ENCODE data around the gene UBA52.
"Not testable (repeated sequence)": the region's sequence is repeated elsewhere in the genome, so short reads cannot be mapped to it uniquely, and the experiment has no call there.

UBA52 gene

DNA sequence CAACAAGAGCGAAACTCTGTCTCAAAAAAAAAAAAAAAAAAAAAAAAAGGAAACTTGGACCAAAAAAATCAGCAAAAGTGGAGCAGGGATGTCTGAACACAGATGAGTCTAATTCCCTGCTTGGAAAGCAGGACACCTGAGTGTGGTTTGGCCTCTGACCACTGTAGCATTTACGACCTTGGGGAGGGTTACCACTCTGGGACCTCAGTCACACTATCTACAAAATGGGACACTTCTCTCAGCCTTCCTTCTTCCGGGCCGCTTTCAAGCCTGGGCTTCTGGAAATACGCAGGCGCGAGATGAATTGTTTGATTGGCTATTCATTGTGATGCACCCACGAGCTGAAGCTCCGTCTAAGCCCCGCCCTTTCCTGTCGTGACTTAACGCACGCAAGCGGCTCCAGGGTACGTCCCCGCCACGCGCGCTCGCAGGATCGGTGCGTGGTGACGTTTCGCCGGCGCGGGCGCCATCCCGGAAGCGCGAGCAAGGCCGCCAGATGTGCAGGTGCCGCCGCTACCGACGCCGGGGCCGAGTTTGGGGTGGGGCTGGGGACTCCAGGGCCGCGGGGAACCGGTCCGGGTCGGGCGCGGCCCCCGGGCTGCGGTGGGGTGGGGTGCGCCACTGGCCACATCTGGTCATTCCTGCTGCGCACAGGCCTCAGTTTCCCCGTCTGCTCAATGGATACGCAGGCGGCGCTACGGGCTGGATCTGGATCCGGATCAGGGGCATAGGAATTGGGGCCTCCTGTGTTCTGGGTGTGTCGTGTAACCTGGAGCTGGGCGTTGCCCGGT is 14.1 kb upstream of the UBA52 start, which contains the start of gene KXD1:
KXD1 (plus strand) TSS at position 460 of the 791 bp plus-strand sequence. CDS start 4,187 bp downstream, outside the sequence.
- peak; percentile 100 for DNase-seq

DNA sequence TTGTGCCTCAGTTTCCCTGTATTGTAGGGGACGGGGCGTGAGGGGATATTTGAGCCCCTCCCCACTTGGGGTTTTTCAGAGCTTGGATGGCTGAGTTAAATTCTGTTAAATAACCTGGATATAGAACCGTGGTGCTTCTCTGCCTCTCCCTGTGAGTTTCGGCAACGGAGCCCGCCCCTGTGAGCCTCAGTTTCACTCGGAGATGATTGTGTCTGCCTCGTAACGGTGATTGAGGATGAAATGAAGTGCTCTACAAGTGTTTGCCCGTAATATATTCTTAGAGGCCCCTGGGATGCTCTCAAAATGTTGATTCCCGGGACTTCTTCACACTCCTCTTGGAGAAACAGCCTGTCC is 13.5 kb upstream of the UBA52 start:
- DNase-seq, result no peak

DNA sequence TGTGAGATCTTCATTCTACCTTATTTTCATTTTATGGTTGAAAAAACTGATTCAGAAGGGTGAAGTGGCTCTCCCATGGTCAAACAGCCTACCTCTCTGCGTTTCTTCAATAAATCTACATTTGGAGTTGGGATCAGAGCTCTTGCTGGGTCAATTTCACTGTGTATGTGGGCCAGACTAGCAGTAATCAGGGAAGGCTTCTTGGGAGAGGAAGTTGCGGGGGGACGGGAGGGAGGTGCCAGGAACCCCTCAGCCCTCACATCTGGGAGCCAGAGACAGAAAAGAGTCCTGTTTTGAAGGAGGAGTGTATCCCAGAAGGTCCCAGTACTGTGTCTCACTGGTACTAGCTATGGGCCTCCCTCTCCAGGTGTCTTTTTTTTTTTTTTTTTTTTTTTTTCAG is 13.1 kb upstream of the UBA52 start:
- DNase-seq, result no peak

DNA sequence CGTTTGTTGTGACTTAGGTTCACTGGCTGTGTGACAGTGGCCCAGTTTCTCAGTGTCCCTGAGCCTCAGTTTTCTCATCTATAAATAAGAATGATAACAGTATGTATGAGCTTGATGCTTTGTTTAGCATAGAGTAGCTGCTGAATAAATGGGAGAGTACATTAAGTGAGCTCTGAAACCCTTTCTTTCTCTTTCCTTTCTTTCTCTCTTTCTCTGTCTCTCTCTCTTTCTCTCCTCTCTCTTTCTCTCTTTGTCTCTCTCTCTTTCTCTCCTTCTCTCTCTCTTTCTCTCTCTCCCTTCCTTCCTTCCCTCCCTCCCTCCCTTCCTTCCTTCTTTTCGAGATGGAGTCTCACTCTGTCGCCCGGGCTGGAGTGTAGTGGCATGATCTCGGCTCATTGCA is 12.0 kb upstream of the UBA52 start:
- no peak for DNase-seq

DNA sequence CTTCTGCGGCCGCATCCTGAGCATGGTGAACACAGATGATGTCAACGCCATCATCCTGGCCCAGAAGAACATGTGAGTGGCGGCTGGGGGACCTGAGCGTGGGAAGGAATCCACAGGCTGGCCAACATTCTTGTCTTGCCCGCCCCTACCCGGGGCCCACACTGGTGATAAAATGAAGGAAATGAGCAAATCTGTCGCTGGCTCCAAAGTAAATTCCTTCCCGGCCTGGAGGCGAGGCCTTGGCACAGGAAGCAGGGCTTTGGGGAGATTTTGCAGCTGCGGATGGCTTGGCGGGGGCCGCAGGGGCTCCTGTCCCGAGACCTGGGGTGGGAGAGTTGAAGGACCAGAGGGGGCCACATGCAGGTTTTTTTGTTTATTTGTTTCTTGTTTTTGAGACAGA is 9.6 kb upstream of the UBA52 start:
- DNase-seq, result no peak

DNA sequence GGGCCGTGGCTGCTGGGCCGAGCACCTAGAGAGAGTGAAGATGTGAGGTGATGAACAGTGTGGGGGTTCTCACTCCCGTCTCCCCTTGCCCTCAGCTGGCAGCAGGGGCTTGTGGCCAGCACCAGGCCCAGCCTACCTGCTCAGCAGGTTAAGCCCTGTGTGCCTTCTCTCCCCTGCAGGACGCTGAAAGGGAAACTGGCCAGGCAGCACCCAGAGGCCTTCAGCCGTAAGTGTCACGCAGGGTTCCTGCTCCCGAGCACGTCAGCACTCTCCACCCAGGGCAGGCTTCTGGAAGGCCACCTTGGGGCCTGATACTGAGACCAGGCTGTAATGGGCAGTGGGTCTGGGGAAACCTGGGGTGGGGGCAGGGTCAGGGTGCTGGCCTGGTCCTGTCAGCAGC is 4.7 kb upstream of the UBA52 start:
- no peak for DNase-seq

DNA sequence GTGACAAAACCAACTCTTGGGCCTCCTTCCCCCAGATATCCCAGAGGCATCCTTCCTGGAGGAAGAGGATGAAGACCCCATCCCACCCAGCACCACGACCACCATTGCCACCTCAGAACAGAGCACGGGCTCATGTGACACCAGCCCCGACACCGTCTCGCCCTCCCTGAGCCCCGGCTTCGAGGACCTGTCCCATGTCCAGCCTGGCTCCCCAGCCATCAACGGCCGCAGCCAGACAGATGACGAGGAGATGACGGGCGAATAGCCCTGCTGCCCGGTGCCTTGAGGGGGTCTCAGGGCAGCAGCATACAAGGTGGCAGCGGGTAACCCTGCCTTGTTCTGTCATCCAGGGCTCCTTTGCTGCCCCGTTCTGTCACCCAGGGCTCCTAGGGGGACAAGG is 3.3 kb upstream of the UBA52 start:
- no peak for DNase-seq

DNA sequence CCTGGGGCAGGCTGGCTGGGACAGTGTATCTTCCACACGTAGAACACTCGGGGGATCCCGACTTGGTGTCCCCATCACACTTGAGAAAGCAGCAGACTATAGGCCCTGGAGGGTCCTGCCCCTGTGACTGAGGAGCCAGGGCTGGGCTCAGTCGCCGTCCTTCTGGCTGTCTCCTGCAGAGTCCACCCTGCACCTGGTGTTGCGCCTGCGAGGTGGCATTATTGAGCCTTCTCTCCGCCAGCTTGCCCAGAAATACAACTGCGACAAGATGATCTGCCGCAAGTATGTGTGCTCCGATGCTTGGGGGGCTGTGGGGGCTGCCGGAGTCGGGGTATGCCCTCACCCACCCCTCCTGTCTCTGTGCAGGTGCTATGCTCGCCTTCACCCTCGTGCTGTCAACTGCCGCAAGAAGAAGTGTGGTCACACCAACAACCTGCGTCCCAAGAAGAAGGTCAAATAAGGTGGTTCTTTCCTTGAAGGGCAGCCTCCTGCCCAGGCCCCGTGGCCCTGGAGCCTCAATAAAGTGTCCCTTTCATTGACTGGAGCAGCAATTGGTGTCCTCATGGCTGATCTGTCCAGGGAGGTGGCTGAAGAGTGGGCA is 3.1 kb downstream of the UBA52 start:
- no peak for DNase-seq

DNA sequence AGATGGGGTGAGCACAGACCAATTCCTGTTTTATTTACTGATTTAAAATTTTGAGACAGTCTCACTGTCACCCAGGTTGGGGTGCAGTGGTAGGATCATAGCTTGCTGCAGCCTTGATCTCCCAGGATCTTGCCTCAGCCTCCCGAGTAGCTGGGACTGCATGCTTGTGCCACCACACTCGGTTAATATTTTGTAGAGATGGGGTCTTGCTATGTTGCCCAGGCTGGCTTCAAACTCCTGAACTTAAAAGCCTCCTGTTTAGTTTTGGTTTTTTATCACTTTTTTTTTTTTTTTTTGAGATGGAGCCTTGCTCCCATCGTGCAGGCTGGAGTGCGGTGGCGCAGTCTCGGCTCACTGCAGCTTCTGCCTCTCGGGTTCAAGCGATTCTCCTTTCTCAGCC is 4.7 kb downstream of the UBA52 start:
- DNase-seq, result no peak

DNA sequence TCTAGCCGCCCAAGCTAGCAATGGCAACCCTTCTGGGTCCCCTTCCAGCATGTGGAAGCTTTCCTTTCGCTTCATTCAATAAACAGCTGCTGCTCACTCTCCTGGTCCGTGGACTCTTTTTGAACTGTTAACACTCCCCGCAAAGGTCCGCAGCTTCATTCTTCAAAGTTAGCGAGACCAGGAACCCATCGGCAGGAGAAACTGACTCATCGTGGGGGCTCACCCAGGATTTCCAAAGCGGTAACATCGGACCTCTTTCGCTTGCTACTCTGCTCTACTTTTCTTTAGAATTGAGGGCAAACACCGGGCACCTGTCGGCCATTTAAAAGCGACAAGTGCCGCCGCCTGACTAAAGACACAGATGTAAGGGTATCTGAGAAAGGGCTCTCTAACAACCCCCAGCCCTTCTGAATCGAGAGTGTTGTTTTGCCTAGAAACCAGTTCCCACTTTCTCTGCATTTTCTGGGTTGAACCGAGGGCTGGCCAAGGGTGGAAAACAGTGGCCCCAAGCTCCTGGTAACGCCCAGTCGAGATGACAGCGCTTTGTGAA is 5.8 kb downstream of the UBA52 start:
- DNase-seq, result no peak

DNA sequence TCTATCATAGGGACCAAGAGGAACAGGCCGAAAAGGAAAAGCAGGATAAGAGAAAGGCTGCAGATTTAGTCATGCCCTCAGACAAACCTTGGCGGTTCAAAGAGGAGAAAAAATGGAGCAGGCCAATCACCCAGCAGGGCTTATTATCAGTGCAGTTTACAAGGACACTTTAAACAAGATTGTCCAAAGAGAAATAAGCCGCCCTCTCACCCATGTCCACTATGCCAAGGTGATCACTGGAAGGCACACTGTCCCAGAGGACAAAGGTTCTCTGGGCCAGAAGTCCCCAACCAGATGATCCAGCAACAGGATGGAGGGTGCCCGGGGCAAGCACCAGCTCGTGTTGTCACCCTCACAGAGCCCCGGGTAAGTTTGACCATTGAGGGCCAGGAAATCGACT is 8.7 kb downstream of the UBA52 start:
- DNase-seq, result no peak

DNA sequence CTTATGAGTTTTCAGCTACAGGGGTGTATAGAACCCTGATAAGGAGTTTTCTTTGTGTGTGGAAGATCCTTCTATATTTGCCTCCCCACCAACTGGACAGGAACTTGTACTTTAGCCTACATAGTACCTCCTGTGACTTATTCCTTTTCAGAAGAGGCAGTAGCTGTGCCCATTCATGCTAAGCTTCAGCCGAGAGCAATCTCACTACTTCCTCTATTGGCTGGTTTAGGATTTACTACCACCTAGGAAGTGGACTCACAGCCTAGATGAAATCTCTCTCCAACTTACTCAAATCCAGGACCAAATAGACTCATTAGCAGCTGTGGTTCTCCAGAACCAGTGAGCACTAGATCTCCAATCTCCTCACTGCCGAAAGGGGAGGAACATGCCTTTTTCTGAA is 14.6 kb downstream of the UBA52 start:
- no peak for DNase-seq

DNA sequence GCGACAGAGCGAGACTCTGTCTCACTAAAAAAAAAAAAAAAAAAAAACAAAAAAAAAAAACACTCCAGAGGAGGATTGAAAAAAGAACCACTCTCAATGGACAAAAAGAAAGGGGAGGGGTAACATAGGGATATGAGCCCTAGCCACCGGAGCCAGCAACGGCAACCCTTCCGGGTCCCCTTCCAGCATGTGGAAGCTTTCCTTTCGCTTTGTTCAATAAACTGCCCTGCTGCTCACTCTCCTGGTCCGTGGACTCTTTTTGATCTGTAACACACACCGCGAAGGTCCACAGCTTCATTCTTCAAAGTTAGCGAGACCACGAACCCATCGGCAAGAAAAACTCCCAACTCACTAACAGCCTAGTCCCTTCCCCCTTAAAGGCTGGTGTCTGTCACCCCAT is 15.9 kb downstream of the UBA52 start:
- DNase-seq, result no peak

DNA sequence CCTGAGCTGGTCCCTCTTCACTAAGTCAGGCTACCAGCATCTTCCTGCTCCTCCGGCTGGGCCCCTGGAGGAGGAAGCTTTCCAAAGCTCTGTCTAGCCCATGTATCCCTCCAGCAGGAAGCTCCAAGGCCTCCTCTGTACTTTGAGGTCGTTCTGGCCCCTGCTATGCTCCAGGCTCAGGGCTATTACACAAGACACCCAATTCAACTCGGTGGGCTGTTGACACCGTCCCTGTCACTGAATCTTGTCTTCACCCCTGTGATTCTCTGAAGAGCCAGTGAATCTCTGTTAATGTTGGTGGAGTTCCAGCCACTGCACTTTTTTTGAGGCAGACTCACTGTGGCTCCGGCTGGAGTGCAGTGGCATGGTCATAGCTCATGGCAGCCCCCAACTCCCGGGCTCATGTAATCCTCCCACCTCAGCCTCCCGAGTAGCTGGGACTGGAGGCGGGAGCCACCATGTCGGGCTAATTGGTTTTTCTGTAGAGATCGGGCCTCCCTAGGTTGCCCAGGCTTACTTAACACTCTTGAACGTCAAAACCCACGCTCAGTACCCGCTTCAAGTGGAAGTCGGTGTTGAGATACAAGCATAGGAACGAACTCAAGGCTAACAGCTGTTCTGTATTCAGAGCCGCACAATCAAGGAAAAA is 16.4 kb downstream of the UBA52 start:
- no peak for DNase-seq

DNA sequence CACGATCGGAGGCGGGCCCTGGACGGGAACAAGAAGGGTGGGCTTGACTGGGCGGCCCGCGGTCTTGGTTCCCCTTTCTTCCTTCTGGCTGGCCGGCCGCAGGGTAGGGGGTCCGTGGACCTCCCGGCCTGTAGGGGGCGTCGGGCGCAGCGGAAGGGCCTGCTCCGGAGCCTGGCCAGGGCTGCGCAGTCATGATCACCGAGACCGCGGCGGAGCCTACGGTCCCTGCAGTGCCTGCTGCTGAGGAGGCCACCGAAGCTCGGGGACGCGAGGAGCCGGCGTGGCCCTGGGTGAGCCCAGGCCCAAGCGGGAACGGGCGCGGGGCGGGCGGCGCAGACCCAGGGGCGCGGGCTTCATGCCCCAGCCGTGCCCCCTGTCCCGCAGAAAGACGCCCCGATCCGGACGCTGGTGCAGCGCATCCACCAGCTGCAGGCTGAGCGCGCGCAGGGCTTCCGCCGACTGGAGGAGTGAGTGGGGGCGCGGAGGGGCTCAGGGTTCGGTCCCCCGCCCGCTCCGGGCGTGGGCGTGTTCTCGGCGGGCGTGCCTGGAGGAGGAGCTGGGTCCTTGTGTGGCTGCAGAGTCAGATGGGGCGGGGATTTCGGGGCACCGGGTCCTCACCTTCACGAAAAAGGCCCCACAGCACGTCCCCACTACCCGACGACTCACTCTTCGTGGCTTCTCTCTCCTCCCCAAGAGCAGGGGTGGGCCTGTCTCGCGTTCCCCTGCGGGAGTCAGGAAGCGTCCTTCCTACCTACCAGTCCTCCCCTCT is 17.1 kb downstream of the UBA52 start, which contains the start of gene REX1BD:
REX1BD (plus strand) TSS at position 188 of the 769 bp plus-strand sequence; CDS start at position 192, 4 bp downstream.
- peak; percentile 91 for DNase-seq

DNA sequence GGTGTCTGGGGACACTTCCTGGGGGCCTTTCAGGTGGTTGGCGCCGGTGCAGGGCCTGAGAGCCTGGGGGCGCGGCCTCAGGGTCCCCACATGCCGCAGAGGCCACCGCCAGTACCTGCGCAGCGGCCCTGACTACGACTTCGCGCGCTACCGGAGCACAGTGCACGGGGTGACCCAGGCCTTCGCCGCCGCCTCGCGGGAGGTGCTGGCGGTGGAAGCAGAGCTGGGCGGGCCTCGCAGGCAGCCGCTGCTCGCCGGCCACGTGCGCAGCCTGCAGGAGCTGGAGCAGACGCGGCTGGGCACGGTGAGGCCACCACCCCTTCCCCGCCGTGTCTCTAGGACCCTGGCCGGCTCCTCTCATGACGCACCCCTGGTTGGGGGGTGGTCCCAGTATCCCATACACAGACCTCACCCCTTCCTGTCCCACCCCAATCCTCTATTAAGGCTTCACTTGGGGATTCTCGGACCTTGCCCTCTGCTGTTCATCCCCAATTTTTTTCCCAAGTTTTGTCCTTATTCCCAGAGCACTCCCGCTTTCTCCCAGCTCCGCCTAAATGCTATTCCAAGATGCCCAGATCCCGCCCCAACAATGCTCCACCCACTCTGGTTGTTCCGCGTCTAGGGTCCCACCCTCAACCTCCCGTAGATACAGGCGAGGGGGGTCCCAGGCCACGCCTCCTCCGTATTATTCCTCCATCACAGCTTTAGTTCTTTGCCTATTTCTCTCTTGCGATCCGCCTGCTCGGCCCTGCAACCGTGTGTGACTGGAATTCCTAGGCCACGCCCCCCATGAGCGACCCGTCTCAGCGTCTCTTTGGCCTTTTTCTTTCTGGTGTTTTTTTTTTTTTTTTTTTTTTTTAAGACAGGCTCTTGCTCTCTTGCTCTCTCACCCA is 18.0 kb downstream of the UBA52 start:
- DNase-seq, result peak; percentile 86

DNA sequence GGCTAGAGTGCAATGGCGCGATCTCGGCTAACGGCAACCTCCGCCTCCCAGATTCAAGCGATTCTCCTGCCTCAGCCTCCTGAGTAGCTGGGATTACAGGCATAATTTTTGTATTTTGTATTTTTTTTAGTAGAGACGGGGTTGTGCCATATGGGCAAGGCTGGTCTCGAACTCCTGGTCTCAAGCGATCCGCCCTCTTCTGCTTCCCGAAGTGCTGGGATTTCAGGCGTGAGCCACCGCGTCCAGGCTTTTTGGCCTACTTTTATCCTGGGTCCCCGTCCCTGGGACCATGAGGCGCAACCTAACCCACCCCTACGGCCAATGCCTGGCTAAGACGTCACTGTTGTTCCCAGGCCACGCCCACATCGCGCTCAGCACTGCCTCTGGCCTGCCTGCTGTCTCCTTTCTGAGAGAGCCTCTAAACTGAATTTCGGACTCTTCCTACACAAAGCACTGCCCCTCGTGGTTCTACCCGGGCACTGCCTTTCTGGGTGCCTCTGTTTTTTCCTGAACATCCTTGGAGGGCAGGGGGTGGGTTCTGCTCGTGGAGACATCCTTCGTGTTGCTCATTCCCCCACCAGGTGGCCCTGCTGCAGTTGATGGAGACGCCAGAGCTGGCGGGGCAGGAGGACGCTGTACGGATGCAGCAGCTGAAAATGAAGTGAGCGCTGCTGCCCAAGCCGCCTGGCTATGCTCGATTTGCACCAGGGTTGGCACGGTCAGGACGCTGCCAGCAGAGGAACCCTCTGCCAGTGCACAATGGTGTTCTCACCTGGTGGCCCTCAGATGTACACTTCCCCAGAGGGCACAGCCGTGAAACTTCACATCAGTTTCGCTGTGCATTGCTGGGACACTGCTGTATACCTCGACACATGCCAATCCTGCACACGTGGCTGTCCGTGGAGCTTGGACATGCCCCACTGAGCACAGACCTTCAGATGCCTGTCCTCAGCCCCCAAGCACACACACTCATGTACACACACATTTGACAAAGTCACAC is 18.9 kb downstream of the UBA52 start:
- DNase-seq, result no peak

DNA sequence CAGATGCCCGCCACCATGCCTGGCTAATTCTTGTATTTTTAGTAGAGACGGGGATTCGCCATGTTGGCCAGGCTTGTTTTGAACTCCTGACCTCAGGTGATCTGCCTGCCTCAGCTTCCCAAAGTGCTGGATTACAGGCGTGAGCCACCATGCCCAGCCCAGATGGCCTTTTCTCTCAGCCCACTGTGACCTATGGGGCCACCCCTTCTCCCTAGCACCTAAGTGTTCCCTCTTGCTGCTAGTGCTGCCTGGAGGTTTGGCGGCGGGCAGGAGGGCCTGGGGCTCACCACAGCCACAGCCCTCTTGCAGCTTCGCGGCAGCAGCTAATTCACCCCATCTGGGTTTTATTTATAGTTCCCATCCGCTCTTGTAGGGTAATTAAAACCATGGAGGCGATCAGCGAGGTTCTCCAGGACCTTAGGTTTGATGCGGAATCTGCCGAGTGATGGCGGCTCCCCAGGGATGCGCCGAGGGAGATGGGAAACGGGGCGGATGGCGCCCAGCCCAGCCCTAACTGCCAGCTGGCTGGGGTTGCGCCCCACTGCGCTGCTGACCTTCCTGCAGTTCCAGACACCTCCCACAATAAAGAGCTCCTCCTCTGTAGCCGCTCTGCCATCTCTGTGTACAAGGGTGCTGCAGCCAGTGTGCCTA is 20.2 kb downstream of the UBA52 start:
- DNase-seq, result no peak

DNA sequence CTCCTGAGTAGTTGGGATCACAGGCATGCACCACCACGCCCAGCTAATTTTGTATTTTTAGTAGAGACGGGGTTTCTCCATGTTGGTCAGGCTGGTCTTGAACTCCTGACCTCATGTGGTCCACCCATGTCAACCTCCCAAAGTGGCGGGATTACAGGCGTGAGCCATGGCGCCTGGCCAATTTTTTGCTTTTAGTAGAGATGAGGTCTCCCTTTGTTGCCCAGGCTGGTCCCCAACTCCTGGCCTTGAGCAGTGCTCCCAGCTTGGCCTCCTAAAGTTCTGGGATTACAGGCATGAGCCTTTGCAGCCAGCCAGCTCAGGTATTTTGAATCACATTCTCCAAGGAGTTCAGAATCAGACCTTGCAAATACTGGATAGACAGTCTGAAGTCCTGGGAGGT is 21.1 kb downstream of the UBA52 start:
- DNase-seq, result not testable (repeated sequence)
